NCI-H774 (cell line): Measurements from ENCODE around the gene GALNT17.

Experiments
- DNase-seq: peaks from one replicate; lab custom pipeline; 2025; lab: John Stamatoyannopoulos, UW

Gene GALNT17

DNA sequence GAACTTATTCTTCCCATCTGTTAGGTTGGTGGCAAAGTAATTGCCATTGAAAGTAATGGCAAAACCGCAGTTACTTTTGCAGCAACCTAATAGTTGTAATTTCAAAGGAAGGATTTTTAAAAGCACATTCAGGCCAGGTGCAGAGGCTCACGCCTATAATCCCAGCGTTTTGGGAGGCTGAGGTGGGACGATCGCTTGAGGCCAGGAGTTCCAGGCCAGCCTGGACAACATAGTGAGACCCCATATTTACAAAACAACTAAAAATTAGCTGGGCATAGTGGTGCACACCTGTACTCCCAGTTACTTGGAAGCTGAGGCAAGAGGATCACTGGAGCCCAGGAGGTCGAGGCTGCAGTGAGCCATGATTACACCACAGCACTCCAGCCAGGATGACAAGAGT, 374.9 kb downstream of the GALNT17 start:
- no peak for DNase-seq

DNA sequence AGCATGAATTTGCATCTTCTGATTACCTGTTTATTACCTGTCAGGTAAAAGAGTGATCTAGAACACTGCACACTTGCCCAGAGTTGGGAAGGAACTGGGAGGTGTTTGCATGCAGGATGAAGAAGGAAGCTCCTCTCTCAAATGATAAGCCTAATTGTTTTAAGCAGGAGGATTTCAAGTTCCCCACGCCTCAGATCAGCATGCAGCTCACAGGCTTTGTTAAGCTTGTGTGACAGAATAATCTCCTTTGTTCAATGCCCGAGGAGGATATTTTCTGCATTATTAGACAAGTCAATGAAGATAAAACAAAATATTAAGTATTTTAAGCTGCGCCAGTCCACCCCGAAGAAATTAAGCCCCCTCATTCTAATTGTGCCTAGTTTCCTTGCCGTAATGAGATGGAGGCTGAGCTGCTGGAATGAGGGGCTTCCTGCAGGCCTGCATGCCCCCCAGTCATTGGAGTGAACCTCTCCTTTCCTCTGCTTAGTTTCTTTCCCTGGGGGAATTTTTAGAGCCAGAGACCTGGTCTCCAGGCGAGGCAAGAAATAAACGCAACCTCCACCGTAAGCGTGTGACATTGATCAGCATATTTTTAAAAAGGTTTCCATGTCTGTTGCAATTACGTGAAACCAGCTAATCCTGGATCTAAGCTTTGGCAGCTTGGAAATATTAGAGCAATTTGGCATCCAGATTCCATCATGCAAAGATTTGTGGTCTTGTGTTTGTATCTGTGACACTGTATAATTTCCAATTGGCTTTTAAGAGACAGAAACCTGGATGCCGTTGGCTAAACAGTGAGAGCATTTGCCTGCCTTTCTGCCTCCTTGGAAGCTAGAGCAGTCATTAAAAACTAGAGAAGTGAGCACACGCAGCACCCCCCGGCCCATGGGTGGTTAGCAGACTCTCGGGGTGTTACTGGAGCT, 376.0 kb downstream of the GALNT17 start:
- no peak for DNase-seq

GRCh38 chr7:71509381-71509780, 377.4 kb downstream of the GALNT17 start:
- DNase-seq: no peak

DNA sequence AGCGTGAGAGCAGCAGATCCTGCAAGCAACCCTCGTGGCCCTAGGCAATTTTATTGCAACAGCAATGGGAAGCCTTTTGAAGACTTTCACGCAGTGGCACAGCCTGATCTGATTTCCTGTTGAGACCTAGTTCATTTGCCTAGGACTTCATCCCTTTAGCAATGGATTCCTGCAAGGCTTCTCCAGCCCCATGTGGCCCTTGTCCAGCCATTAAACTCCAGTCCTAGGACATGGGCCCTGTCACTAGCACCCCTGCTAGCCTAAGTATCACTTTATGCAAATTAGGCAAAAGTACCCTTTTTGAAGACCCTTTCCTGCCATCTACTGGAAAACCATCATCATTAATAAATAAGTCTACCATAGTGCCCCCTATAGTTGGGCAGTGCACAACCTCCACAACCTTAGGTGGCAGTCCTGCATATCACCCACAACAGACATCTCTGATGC, 379.4 kb downstream of the GALNT17 start:
- DNase-seq: peak; percentile 26

DNA sequence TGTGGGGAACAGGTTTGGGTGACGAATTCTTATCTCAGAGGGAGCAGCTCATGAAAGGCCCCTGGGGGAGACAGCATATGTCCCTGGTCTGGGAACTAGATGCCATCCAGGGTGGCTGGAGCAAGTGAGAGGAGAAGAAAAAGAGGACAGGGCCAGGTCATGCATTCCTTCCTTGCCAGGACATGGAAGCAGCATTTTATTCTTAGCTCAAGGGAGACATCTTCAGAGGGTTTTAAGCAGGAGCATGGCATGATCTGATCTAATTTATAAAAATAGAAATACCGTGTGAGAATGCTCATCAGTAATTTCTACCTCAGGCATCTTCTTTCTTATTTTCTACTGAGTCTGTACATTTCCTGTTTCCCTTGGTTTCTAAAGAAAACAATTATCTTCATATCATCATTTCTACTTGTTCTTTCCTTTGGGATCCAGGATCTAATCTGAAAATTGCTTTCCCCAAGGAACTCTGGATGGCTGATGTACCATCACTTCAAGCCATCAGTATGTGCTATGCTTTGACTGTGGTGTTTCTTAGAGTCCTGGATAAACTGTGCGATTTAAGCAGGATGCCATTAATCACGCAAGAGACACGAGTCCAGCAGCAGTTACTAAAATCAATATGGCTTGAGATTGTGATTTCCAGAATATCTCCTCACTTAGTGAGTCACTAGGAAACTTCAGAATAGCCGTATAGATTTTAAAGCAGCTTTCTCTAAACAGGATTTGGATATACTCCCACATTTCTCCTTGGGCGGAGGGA, 386.2 kb downstream of the GALNT17 start:
- DNase-seq: no peak

DNA sequence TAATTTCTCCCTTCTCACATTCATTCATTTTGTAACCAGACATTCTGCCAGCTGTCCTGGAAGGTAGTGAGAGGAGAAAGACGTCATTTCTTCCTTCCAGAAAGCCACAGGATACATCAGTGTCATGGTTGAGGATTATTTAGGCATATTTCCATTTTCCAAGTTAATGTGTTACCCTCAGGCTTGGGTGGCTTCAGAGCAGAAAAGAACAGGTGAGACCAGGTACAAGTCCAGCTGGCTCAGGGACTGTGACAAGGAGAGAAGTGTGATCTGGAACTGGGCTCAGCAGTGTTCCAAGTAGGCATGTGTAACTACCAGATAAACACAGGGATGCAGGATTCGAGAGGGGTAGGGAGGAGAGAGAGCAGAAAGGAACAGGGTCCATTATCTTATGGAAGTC, 386.9 kb downstream of the GALNT17 start:
- no peak for DNase-seq

DNA sequence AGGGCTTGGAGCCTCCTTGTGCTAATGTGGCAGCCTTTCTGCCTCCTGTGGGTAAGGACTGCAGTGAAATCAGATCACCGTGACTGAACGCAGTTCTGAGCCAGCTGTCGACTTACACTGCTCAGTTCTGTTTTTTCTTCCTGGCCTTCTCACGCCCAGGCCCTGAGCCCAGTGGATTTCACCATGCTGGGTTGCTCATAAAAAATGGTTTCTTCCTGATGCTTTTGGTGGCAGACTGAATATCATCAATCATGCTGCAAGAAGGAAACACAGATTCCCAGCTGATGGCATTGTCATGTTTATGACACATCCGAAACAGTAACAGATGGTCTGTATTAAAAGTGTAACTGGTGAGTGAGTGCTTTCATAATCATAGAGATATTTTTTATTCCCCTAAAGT, 389.6 kb downstream of the GALNT17 start:
- DNase-seq: no peak

DNA sequence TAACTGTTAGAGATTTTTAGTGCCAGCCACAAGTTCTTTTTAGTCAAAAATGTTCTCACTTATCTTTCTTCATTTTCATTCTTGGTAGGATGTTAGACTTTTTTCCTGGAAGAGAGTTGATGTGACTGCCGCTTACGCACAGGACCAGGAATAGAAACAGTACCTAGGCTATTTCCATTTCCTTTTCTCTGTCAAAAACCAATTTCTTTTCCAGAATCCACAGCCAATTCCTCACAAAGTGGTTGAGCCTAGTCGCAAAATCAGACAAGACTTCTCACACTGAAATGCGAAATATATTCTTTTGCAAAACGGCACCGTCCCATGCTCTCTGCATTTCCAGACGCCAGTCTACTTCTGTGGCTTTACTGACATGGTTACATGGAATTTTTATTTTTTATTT, 394.2 kb downstream of the GALNT17 start:
- DNase-seq: no peak

- no peak for DNase-seq
Measured at GRCh38 chr7:71527213-71527612, 395.3 kb downstream of the GALNT17 start.

DNA sequence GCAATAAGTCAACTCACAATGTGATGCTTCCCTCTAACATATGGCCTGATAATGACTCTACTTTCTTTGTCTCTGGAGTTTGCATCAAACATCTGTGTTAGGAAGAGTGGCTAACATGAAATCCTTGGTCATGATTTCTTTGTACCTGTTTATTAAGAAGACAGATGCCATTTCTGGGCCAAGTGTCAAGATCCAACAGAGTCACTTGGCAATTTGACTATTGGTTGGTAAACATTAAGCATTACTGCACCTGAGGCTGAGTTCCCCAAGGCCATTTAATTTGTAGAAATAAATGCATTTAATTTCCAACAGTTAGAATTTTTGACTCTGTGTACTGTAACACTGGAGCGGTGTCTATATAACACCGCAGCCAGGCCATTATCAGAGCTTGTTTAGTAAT, 403.7 kb downstream of the GALNT17 start:
- peak; percentile 22 for DNase-seq

DNA sequence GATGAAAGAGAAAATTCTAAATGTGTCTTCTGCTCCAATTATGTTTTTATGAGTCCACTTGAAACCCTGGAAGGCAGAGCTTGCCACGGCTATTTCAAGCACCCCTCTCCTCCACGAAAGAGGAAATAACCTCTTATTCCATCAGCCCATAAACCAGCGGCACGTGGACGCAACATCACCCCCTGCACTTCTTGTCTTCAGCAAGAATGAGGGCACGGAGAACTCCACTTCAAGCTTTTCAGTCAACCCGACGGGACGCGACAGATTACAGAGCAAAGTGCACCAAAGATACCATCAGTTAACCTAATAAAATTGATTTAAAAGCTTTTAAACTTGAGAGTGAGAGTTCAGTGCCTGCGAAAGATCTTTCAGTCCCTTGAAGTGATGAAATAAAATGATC, 406.3 kb downstream of the GALNT17 start:
- DNase-seq: no peak

DNA sequence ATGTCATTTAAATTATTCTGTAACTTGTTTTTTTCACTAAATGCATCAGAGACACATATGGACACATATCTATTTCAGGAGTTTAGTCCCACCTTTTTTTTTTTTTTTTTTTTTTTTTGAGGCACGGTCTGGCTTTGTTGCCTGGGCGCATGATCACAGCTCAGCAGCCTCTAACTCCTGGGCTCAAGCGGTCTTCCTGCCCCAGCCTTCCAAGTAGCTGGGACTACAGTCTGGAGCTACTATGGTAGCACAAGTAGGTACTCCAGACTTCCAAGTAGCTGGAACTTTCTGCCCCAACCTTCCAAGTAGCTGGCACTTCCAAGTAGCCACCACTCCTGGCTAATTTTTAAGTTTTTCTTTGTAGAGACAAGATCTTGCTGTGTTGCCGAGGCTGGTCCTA, 407.7 kb downstream of the GALNT17 start:
- no peak for DNase-seq

DNA sequence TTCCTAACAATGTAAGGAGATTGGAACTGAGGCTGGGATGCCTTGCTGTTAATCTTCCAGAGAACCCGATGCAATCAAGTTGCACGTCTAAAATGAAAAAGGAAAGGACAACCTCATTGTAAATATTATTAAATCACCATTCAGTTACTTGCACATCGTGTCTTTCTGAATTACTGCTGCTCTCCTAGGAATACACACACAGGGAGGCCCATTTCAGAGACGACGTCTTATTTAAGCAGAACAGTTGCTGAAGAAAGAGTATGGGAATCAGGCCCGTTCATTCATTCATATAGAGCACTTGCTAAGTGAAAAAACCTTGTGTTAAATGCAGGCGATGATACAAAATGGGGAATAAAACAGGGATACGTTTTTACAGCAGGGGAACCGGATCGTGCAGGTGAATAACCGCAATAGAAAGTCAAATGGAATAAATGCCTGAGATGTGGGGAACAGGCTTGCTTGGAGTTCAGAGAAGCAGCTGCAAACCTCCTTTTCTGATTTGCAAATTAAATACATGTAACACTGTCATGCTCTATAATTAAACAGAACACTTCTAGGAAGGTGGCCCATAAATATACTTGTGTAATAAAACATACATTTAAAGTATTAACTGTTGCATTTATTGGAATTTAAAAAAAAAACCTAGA, 409.9 kb downstream of the GALNT17 start:
- DNase-seq: no peak

- no peak for DNase-seq
Measured at GRCh38 chr7:71543396-71543795, 411.5 kb downstream of the GALNT17 start.

DNA sequence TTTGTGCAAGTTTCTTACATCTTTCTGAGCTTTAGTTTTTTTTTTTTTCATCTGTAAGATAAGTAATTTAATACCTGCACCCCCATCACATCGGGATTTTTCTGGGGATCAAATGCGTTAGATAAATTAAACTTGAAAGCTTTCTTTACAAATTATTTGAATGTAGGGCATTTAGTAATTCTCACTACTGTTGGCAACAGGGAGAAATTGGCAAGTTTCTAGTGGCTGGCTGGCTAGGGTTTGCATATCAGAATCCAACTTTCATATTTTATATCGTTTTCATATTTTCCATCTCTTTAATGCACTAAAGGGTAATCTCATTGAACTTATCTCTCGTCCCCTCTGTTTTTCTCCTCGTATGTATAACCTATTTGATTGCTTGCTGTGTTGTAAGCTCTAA, 412.9 kb downstream of the GALNT17 start:
- no peak for DNase-seq

DNA sequence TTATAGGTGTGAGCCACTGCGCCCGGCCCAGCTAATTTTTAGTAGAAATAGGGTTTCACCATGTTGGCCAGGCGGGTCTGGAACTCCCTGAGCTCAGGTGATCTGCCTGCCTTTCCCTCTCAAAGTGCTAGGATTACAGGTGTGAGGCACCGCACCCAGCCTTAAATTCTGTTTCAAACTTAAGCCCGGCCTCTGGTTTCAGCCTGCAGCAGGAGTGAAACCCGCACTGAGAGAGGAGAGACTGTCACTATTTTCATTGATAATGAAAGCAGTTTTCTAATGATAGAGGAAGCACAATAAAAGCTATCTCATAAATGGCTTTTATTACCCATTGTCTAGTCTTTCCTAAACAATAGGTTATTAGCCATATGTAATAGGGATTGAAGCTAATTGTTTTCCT, 415.5 kb downstream of the GALNT17 start:
- no peak for DNase-seq

DNA sequence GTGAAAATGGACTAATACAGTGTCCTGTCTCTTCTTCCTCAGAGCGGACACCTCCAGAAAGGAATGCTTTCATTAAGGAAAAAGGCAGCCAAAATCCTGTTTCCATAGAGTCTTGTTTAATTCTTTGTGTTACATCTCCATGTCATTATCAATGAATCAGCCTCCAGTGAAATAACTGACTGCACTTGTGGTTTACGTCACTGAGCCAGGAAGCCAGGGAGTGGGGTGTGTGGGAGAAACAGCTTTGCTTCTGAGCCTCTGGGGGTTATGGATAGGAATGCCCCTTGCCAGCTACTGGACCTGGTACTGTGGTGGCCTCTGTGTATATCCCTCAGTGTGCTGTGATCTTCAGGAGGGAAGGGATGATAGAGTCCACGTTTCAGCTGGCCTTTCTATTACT, 416.8 kb downstream of the GALNT17 start:
- DNase-seq: no peak

DNA sequence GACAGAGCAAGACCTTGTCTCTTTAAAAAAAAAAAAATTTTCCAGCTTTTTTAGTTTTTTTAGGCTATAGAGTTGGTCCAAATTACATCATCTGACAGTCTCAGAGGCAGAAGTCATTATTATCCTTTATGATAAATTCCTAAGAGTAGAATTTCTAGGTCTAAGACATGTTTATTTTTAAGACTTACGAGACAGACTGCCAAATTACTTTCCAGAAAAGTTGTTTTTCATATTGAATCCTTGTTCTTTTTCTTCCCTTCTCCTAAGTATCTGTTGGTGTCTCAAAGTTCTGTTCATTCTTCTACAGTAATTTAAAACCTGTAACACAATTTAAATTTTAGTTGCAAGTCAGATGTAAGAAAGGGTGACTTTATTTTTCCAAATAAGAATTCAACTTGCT, 421.4 kb downstream of the GALNT17 start:
- DNase-seq: no peak

- no peak for DNase-seq
Measured at GRCh38 chr7:71555758-71556157, 423.8 kb downstream of the GALNT17 start.

- DNase-seq: no peak
Measured at GRCh38 chr7:71558806-71559613, 427.1 kb downstream of the GALNT17 start.

GRCh38 chr7:71560354-71560995, 428.5 kb downstream of the GALNT17 start:
- DNase-seq: no peak
